ENCODE data around the gene HS1BP3. TPM values are rescaled to one million over a fixed set of nuclear protein-coding genes. Genes with fewer than 3 reads are reported as not detected.

Gene HS1BP3, protein sequence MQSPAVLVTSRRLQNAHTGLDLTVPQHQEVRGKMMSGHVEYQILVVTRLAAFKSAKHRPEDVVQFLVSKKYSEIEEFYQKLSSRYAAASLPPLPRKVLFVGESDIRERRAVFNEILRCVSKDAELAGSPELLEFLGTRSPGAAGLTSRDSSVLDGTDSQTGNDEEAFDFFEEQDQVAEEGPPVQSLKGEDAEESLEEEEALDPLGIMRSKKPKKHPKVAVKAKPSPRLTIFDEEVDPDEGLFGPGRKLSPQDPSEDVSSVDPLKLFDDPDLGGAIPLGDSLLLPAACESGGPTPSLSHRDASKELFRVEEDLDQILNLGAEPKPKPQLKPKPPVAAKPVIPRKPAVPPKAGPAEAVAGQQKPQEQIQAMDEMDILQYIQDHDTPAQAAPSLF
- 24.3 and 32.1 TPM in 2 replicates for total RNA-seq

DNA sequence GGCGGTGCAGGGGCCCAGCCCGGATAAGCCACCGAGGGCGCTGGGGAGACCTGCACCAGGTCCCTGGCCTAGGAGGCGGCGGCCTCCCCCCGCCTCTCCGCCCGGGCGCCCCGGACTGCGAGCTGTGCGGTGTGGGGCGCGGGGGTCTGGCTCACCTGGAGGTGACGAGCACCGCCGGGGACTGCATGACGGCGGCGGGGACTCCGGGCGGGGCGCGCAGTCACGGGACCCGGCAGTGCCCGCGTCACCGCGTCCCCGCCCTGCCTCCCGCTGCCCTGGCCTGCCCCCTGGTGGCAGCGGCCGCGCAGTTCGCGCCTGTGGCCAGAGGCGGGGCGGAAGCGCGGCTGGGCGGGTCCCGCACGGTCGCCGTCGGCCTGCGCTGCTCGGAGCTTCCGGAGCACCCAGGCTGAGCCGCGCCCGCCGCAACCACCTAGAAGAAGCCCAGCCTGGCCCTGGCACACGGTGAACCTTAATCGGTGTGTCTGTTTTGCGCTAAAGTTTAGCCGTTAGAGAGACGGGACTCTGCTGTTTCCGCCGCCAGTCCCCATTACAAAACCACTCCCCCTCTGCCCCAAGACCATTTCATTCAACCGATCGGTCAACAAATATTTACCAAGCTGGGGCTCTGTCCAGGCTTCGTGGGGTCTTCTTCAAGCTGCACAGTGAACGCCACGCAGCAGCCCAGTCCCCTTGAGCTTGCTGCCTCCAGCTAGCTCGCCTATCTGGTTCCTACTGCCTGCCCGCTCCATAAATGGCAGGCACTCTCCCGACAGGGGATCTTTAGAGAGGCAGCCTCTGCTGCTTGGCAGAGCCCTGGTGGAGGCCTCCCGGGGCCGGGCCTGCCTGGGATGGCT lies at the start of gene HS1BP3:
TSS of gene HS1BP3 (minus strand) at position 222 of the 854 bp plus-strand sequence. CDS start at position 187, 35 bp downstream.

DNA sequence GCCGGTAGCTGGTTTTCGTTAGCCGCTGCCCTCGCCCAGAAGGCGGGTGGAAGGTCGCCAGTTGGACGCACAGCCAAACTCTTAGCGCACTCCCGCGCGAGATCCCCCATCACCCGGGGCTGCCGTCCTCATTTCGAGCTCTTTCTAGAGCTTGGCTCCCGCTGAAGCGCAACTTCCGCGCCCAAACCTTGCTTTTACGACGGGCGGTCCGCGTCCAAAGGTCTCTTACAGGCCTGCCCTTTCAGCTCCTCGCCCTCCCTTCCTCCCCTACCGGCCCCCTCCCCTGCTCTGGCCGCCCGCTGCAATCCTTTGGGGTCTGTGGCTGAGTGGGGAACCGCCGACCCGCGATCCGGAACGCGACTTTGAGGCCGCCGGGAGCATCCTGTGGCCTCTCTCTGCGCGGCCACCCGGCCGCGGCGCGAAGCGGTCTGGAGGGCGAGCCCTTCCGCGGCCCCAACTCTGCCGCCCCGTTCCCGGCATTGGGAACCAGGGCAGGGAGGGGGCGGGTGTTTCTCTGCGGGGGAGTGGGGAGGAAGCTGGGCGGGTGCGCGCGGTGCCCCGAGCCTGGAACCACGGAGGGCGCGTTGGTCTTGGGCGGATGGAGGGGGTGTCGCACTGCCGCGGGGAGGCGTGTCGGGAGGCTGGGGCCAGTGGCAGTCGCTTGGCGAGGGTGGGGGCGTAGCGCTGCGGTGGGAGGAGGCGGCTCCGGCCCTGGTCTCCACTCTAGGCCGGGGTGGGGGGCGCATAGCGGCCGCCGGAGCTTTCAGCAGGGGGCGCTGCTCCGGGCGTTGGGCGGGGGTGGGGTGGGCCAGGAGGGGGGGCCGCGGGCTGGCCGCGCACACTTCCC lies 15.6 kb upstream of the HS1BP3 start, which contains the start of gene GDF7:
TSS of gene GDF7 (plus strand) at position 841 of the 847 bp plus-strand sequence. CDS start 96 bp downstream, outside the sequence.

Other genes with a start within 250 kb of the HS1BP3 start
- gene RHOB, start 204.0 kb downstream of the HS1BP3 start, total RNA-seq, result 89.1 and 102 TPM in 2 replicates
- gene GDF7, start 16.0 kb upstream of the HS1BP3 start, total RNA-seq, result under 0.01 and 0.05 TPM in 2 replicates
- gene LDAH, start 172.0 kb upstream of the HS1BP3 start, total RNA-seq, result 20.8 and 28.1 TPM in 2 replicates